Activated CD4-positive, alpha-beta T cell treated with anti-CD3 and anti-CD28 coated beads for 48 hours (primary cell): ENCODE measurements around the gene TSHR.
A peak's percentile ranks its signal among the peaks of the same experiment; 100 is the strongest.
"Not testable (repeated sequence)": the region's sequence is repeated elsewhere in the genome, so short reads cannot be mapped to it uniquely, and the experiment has no call there.

Experiments used
- DNase-seq: peaks from one replicate; pipeline ENCODE4 v3.0.0-alpha.2; 2020

TSHR gene

GRCh38 chr14:81001447-81001846, 46.0 kb downstream of the TSHR start:
- no peak for DNase-seq

- no peak for DNase-seq
Observed at GRCh38 chr14:81004575-81004974, 49.2 kb downstream of the TSHR start.

GRCh38 chr14:81005540-81006228, 50.3 kb downstream of the TSHR start:
- no peak for DNase-seq

- DNase-seq, result no peak
Observed at GRCh38 chr14:81006266-81006665, 50.8 kb downstream of the TSHR start.

GRCh38 chr14:81007131-81007530, 51.7 kb downstream of the TSHR start:
- no peak for DNase-seq

- DNase-seq, result no peak
Observed at GRCh38 chr14:81009346-81009745, 53.9 kb downstream of the TSHR start.

GRCh38 chr14:81018251-81018650, 62.8 kb downstream of the TSHR start:
- no peak for DNase-seq

GRCh38 chr14:81018684-81019083, 63.3 kb downstream of the TSHR start:
- no peak for DNase-seq

GRCh38 chr14:81019113-81019512, 63.7 kb downstream of the TSHR start:
- DNase-seq, result not testable (repeated sequence)

- DNase-seq, result no peak
Observed at GRCh38 chr14:81023095-81023710, 67.8 kb downstream of the TSHR start.

GRCh38 chr14:81028461-81028860, 73.0 kb downstream of the TSHR start:
- no peak for DNase-seq

GRCh38 chr14:81031488-81031887, 76.1 kb downstream of the TSHR start:
- DNase-seq, result no peak

- no peak for DNase-seq
Observed at GRCh38 chr14:81033698-81034240, 78.3 kb downstream of the TSHR start.

GRCh38 chr14:81042438-81042837, 87.0 kb downstream of the TSHR start:
- no peak for DNase-seq

- DNase-seq, result no peak
Observed at GRCh38 chr14:81051547-81051946, 96.1 kb downstream of the TSHR start.

- DNase-seq, result not testable (repeated sequence)
Observed at GRCh38 chr14:81054057-81054456, 98.6 kb downstream of the TSHR start.

- no peak for DNase-seq
Observed at GRCh38 chr14:81055971-81056370, 100.5 kb downstream of the TSHR start.

- no peak for DNase-seq
Observed at GRCh38 chr14:81062380-81062779, 107.0 kb downstream of the TSHR start.

GRCh38 chr14:81062816-81063215, 107.4 kb downstream of the TSHR start:
- DNase-seq, result peak; percentile 29

- no peak for DNase-seq
Observed at GRCh38 chr14:81066672-81067071, 111.3 kb downstream of the TSHR start.

GRCh38 chr14:81067156-81067555, 111.7 kb downstream of the TSHR start:
- DNase-seq, result no peak

GRCh38 chr14:81068176-81068782, 112.9 kb downstream of the TSHR start:
- no peak for DNase-seq

GRCh38 chr14:81070511-81070910, 115.1 kb downstream of the TSHR start:
- DNase-seq, result no peak

GRCh38 chr14:81085596-81085995, 130.2 kb downstream of the TSHR start:
- no peak for DNase-seq
